Adrenal gland (tissue), 12 donors: ENCODE data around the gene AP1S2. TPM values are rescaled to one million over a fixed set of nuclear protein-coding genes. Genes with fewer than 3 reads are reported as not detected.
A peak's percentile ranks its signal among the peaks of the same experiment; 100 is the strongest.
"Not testable (repeated sequence)": the region's sequence is repeated elsewhere in the genome, so short reads cannot be mapped to it uniquely, and the experiment has no call there.

Experiments
- DNase-seq, 7 donors: peaks; one replicate each; pipeline ENCODE4 v3.0.0-alpha.2; 2019 to 2020
- H3K27ac ChIP-seq, 5 donors: fragments of 200-600 bp; sonication (generic) in 4 of 5; 1 replicate in 3 of 5; 2 replicates in 2 of 5; pipeline versions ENCODE4 v1.5.1 to v1.8.0; 2016 to 2020; ENCODE audit warnings: mild to moderate bottlenecking in 1 of 5
- H3K27me3 ChIP-seq: fragments of 200-600 bp; 2 replicates; pipeline ENCODE4 v1.8.0; 2021
- H3K36me3 ChIP-seq, 2 donors: fragments of 200-600 bp; replicated peaks in 1 of 2; 1 replicate in 1 of 2; 2 replicates in 1 of 2; pipeline versions ENCODE4 v1.5.1 to v1.8.0; 2018 to 2022
- H3K4me1 ChIP-seq, 2 donors: fragments of 200-600 bp; replicated peaks in 1 of 2; 1 replicate in 1 of 2; 2 replicates in 1 of 2; pipeline versions ENCODE4 v1.5.1 to v1.8.0; 2018 to 2021
- H3K4me3 ChIP-seq, 4 donors: fragments of 200-600 bp; sonication (generic) in 3 of 4; one replicate each; pipeline ENCODE4 v1.5.1; 2016 to 2018
- H3K9me3 ChIP-seq, 3 donors: fragments of 200-600 bp; sonication (generic) in 1 of 3; replicated peaks in 1 of 3; 1 replicate in 2 of 3; 2 replicates in 1 of 3; pipeline versions ENCODE4 v1.5.1 to v1.8.0; 2016 to 2021
- POLR2A ChIP-seq, 2 donors: fragments of 450-650 bp; IDR thresholded peaks; one replicate each; pipeline ENCODE4 v1.6.1; 2017; ENCODE audit warnings: antibody characterized with exemption in 2 of 2, mild to moderate bottlenecking in 2 of 2, moderate library complexity in 1 of 2
- WGBS, 4 donors: extraction: QIAGEN DNeasy Blood & Tissue Kit in 2 of 4; methylation state at CpG; one replicate each; pipeline versions ENCODE4 v1.1.5 to v1.1.7; 2013 to 2017; 5-methylcytosine and 5-hydroxymethylcytosine counted together
- intact Hi-C, 2 donors: fragments of 100-400 bp; cut with DNase I; formaldehyde crosslinking; loops; one replicate each; pipeline versions ENCODE4 v1.14.1 to v1.15.0; 2022 to 2023
- polyA plus RNA-seq, 3 donors: library from polyadenylated mRNA; stranded (reverse); fragments of 200-250 nt in 2 of 3; fragments of 350-450 nt in 1 of 3; fragmentation: Illumina TruSeq in 1 of 3; extraction: RNeasy Lipid Tissue Mini Kit (QIAGEN cat#74804) in 1 of 3; gene quantifications; one replicate each; pipeline ENCODE4 v1.2.3, GENCODE V29; 2013 to 2014
- total RNA-seq, 9 donors: library from RNA; depleted of rRNA in 4 of 9; stranded (reverse); fragments of >200 nt in 4 of 9; fragments of 120-200 nt in 1 of 9; fragmentation: NEBNext Ultra II Directional in 1 of 9; extraction: Animal tissue kit (Norgen Biotek cat#: 25700) in 1 of 9; gene quantifications; one replicate each; pipeline versions ENCODE4 v1.1.0 to v1.2.4, GENCODE V29; 2013 to 2023
- TF ChIP-seq, protein P1 (sequence below), 6 experiments: fragments of 450-650 bp in 4 of 6; fragments of 200-600 bp in 2 of 6; sonication (generic) in 1 of 6; IDR thresholded peaks; 1 replicate in 5 of 6; 2 replicates in 1 of 6; pipeline versions ENCODE4 v1.5.1 to v1.8.0; 2016 to 2021; ENCODE audit warnings: antibody characterized with exemption in 6 of 6, mild to moderate bottlenecking in 2 of 6, moderate library complexity in 1 of 6
- donor health status: healthy with polysubstance abuse.
- donor health status: Bipolar disorder and iron deficiency.
- donor health status: DM: yes; HTN: yes; CAD: no.
- donor health status: DM: no; HTN: no; CAD: no.
- donor health status: DM: no; HTN: no; CAD: no.
- donor health status: DM: yes; HTN: yes; CAD: no.

Gene AP1S2
- total and polyA plus RNA-seq, 12 donors, result 8.8 to 47.1 (median 20.3) TPM

- WGBS, 4 donors, result 92 to 100% (median 95%) methylated on average over 2 to 3 of the region's 3 CpGs
- Histone ChIP-seq H3K27me3 (no peaks in the 10 kb centered on the region), H3K27ac (no peak overlapping the region), H3K4me3 (no peak overlapping the region), H3K36me3 (no peaks in the 10 kb centered on the region), H3K4me1 (no peaks in the 10 kb centered on the region), H3K9me3 (no peaks in the 10 kb centered on the region)
- TF ChIP-seq, protein P1, sequence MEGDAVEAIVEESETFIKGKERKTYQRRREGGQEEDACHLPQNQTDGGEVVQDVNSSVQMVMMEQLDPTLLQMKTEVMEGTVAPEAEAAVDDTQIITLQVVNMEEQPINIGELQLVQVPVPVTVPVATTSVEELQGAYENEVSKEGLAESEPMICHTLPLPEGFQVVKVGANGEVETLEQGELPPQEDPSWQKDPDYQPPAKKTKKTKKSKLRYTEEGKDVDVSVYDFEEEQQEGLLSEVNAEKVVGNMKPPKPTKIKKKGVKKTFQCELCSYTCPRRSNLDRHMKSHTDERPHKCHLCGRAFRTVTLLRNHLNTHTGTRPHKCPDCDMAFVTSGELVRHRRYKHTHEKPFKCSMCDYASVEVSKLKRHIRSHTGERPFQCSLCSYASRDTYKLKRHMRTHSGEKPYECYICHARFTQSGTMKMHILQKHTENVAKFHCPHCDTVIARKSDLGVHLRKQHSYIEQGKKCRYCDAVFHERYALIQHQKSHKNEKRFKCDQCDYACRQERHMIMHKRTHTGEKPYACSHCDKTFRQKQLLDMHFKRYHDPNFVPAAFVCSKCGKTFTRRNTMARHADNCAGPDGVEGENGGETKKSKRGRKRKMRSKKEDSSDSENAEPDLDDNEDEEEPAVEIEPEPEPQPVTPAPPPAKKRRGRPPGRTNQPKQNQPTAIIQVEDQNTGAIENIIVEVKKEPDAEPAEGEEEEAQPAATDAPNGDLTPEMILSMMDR (IDR thresholded peaks at IDR 0.05), result peak in 2 of 6 experiments; percentile 5 to 16
- TF ChIP-seq POLR2A (IDR thresholded peaks at IDR 0.05), result no peak
- intact Hi-C loops, result no loop called here
- DNase-seq, result no peak
Measured at GRCh38 chrX:15838017-15838416, 16.6 kb downstream of the AP1S2 start.

GRCh38 chrX:15834827-15835595 is 19.6 kb downstream of the AP1S2 start:
- intact Hi-C loops, result no loop called here
- DNase-seq, result no peak
- WGBS, 4 donors, result 66 to 85% (median 76%) methylated on average over 5 of the region's 5 CpGs
- TF ChIP-seq, protein P1 (IDR thresholded peaks at IDR 0.05), result no peak
- no peak for TF ChIP-seq POLR2A (IDR thresholded peaks at IDR 0.05)
- H3K4me1 ChIP-seq, result no peaks in the 10 kb centered on the region
- H3K4me3 ChIP-seq, result no peak overlapping the region
- H3K9me3 ChIP-seq, result no peaks in the 10 kb centered on the region
- no peaks in the 10 kb centered on the region for H3K36me3 ChIP-seq
- H3K27me3 ChIP-seq, result no peaks in the 10 kb centered on the region
- H3K27ac ChIP-seq, result no peak overlapping the region

- H3K4me3 ChIP-seq, result no peak overlapping the region
- H3K27ac ChIP-seq, result no peak overlapping the region
- no peaks in the 10 kb centered on the region for H3K27me3 ChIP-seq
- 58 to 73% (median 67%) methylated on average over 3 of the region's 3 CpGs for WGBS, 4 donors
- H3K9me3 ChIP-seq, result no peaks in the 10 kb centered on the region
- intact Hi-C loops, result no loop called here
- TF ChIP-seq POLR2A (IDR thresholded peaks at IDR 0.05), result no peak
- TF ChIP-seq, protein P1 (IDR thresholded peaks at IDR 0.05), result no peak
- H3K4me1 ChIP-seq, result no peaks in the 10 kb centered on the region
- DNase-seq, result no peak
- H3K36me3 ChIP-seq, result no peaks in the 10 kb centered on the region
Measured at GRCh38 chrX:15834053-15834452, 20.6 kb downstream of the AP1S2 start.

- H3K27ac ChIP-seq, H3K36me3 ChIP-seq, H3K4me3 ChIP-seq, H3K9me3 ChIP-seq, H3K27me3 ChIP-seq, intact Hi-C loops, H3K4me1 ChIP-seq, DNase-seq: not testable (repeated sequence)
- WGBS, 4 donors, result 100% methylated on average over 1 of the region's 2 CpGs; no CpG with 5 or more reads in 3 of the 4 donors
Measured at GRCh38 chrX:15831347-15831746, 23.3 kb downstream of the AP1S2 start.

GRCh38 chrX:15829217-15829616 is 25.4 kb downstream of the AP1S2 start:
- no peaks in the 10 kb centered on the region for H3K27me3 ChIP-seq
- no peak overlapping the region for H3K4me3 ChIP-seq
- DNase-seq, result no peak
- 73 to 97% (median 88%) methylated on average over 1 of the region's 1 CpG for WGBS, 4 donors
- H3K36me3 ChIP-seq, result no peaks in the 10 kb centered on the region
- H3K4me1 ChIP-seq, result no peaks in the 10 kb centered on the region
- H3K27ac ChIP-seq, result no peak overlapping the region
- intact Hi-C loops, result no loop called here
- TF ChIP-seq, protein P1 (IDR thresholded peaks at IDR 0.05), result no peak
- no peak for TF ChIP-seq POLR2A (IDR thresholded peaks at IDR 0.05)
- H3K9me3 ChIP-seq, result no peaks in the 10 kb centered on the region
